Peyer's patch (tissue), 4 donors: ENCODE measurements around the gene PTX4.

ENCODE experiments used
- CTCF ChIP-seq, 6 experiments: fragments of 450-650 bp in 4 of 6; fragments of 200-600 bp in 2 of 6; sonication (generic) in 1 of 6; IDR thresholded peaks; one replicate each; pipeline ENCODE4 v1.5.1; 2017 to 2019; ENCODE audit warnings: antibody characterized with exemption in 6 of 6, mild to moderate bottlenecking in 3 of 6, moderate library complexity in 1 of 6
- POLR2A ChIP-seq, 2 donors: fragments of 450-650 bp; IDR thresholded peaks; one replicate each; pipeline ENCODE4 v1.5.1; 2017; ENCODE audit warnings: antibody characterized with exemption in 2 of 2, mild to moderate bottlenecking in 2 of 2, moderate library complexity in 2 of 2

GRCh38 chr16:1439058-1439698 is 49.6 kb downstream of the PTX4 start:
- TF ChIP-seq CTCF (IDR thresholded peaks at IDR 0.05) (no peak), POLR2A (IDR thresholded peaks at IDR 0.05) (no peak)
